ENCODE results near the gene ATRN.

DNA sequence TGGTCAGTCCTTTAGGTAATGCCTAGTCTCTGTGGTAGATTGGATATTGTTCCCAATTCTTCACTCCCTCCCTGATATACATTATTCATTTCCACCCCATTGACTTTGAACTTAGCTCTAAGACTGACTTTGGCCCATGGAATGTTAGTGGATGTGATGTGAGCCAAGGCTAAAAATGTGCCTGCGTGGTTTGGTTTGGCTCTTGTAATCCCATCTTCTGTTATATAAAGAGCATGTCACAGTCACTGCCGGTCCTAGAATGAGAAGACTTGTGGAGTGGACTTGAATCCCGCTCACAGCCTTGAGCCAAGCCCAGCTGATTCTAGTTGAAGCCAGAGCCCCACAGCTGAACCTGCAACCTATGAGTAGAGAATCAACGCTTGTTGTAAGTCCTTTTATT lies 39.7 kb upstream of the ATRN start:
- TF ChIP-seq ZNF473 (tag by site-specific recombination; IDR thresholded peaks at IDR 0.05) (no peak), ZNF777 (tag by site-specific recombination; IDR thresholded peaks at IDR 0.05; ENCODE audit: borderline replicate concordance) (no peak), ZSCAN5A (tag by site-specific recombination; IDR thresholded peaks at IDR 0.05) (no peak), ZNF292 (tag by site-specific recombination; IDR thresholded peaks at IDR 0.05; ENCODE audit: borderline replicate concordance, low read depth) (no peak), ZNF280D (tag by site-specific recombination; IDR thresholded peaks at IDR 0.05) (no peak), ZBTB8A (tag by site-specific recombination; IDR thresholded peaks at IDR 0.05) (no peak), KLF9 (tag by site-specific recombination; IDR thresholded peaks at IDR 0.05; ENCODE audit: low read depth) (no peak), TRIM28 (IDR thresholded peaks at IDR 0.05; ENCODE audit: borderline replicate concordance, low read length) (no peak), CTCF (tag by site-specific recombination; IDR thresholded peaks at IDR 0.05) (no peak)
